GM12872 (cell line): ENCODE results near the gene PCSK6.

Experiments
- CTCF ChIP-seq: IDR thresholded peaks from 3 replicates; pipeline ENCODE4 v1.5.1; 2011; ENCODE audit warnings: low read depth, mild to moderate bottlenecking, low read length, moderate library complexity; ENCODE audit not compliant: insufficient read depth

PCSK6 gene

GRCh38 chr15:101442272-101442671 lies 47.2 kb downstream of the PCSK6 start:
- no peak for TF ChIP-seq CTCF

- no peak for TF ChIP-seq CTCF
These were observed 47.8 kb downstream of the PCSK6 start for GRCh38 chr15:101441696-101442095.

GRCh38 chr15:101440846-101441590 lies 48.5 kb downstream of the PCSK6 start:
- TF ChIP-seq CTCF, result no peak

GRCh38 chr15:101439920-101440319 lies 49.6 kb downstream of the PCSK6 start:
- TF ChIP-seq CTCF, result no peak

GRCh38 chr15:101439285-101439919 lies 50.1 kb downstream of the PCSK6 start:
- TF ChIP-seq CTCF, result no peak

GRCh38 chr15:101438482-101439284 lies 50.8 kb downstream of the PCSK6 start:
- no peak for TF ChIP-seq CTCF

GRCh38 chr15:101437618-101438481 lies 51.7 kb downstream of the PCSK6 start:
- TF ChIP-seq CTCF, result no peak
